Heart left ventricle (tissue), 16 donors: ENCODE data around the gene SLC6A11. TPM values are rescaled to one million over a fixed set of nuclear protein-coding genes. Genes with fewer than 3 reads are reported as not detected.

Experiments used
- ATAC-seq, 4 donors: fragments of 200-7000 bp; cut with Tn5 transposase; one replicate each; pipeline ENCODE4 v1.9.1; 2020 to 2022; ENCODE audit warnings: moderate library complexity in 4 of 4, mild to moderate bottlenecking in 3 of 4, moderate number of reproducible peaks in 1 of 4
- DNase-seq, 5 donors: peaks; one replicate each; pipeline ENCODE4 v3.0.0-alpha.2; 2020
- H3K27ac ChIP-seq, 12 donors: fragments of 200-600 bp; sonication (generic) in 4 of 12; one replicate each; pipeline versions ENCODE4 v1.5.0 to v1.8.0; 2016 to 2022; ENCODE audit warnings: mild to moderate bottlenecking in 2 of 12
- H3K27me3 ChIP-seq, 9 donors: fragments of 200-600 bp; sonication (generic) in 2 of 9; one replicate each; pipeline versions ENCODE4 v1.5.1 to v1.8.0; 2016 to 2022; ENCODE audit warnings: mild to moderate bottlenecking in 3 of 9
- H3K36me3 ChIP-seq, 9 donors: fragments of 200-600 bp; sonication (generic) in 2 of 9; one replicate each; pipeline versions ENCODE4 v1.5.0 to v1.8.0; 2018 to 2022; ENCODE audit warnings: mild to moderate bottlenecking in 2 of 9
- H3K4me1 ChIP-seq, 12 donors: fragments of 200-600 bp; sonication (generic) in 4 of 12; one replicate each; pipeline versions ENCODE4 v1.5.0 to v1.8.0; 2016 to 2022; ENCODE audit warnings: mild to moderate bottlenecking in 3 of 12
- H3K4me3 ChIP-seq, 12 donors: fragments of 200-600 bp; sonication (generic) in 4 of 12; one replicate each; pipeline versions ENCODE4 v1.5.0 to v1.8.0; 2017 to 2022; ENCODE audit warnings: mild to moderate bottlenecking in 9 of 12, moderate library complexity in 4 of 12
- H3K9me3 ChIP-seq, 12 donors: fragments of 200-600 bp; sonication (generic) in 4 of 12; one replicate each; pipeline versions ENCODE4 v1.5.0 to v1.8.0; 2016 to 2022; ENCODE audit warnings: mild to moderate bottlenecking in 1 of 12
- CTCF ChIP-seq, 12 donors: fragments of 200-600 bp; sonication (generic) in 4 of 12; IDR thresholded peaks; one replicate each; pipeline versions ENCODE4 v1.5.0 to v1.8.0; 2018 to 2022; ENCODE audit warnings: antibody characterized with exemption in 12 of 12, mild to moderate bottlenecking in 5 of 12
- POLR2A ChIP-seq, 2 donors: fragments of 450-650 bp; IDR thresholded peaks; one replicate each; pipeline ENCODE4 v1.6.1; 2017; ENCODE audit warnings: antibody characterized with exemption in 2 of 2, mild to moderate bottlenecking in 2 of 2, moderate library complexity in 2 of 2
- WGBS, 4 donors: extraction: QIAGEN DNeasy Blood & Tissue Kit in 2 of 4; methylation state at CpG; one replicate each; pipeline versions ENCODE4 v1.1.5 to v1.1.7; 2013 to 2018; 5-methylcytosine and 5-hydroxymethylcytosine counted together
- intact Hi-C, 10 donors: fragments of 100-400 bp; cut with DNase I; formaldehyde crosslinking; loops; one replicate each; pipeline versions ENCODE4 v1.11.1 to v1.14.2; 2022
- polyA plus RNA-seq, 2 donors: library from polyadenylated mRNA; stranded (reverse); fragments of 200-250 nt; gene quantifications; one replicate each; pipeline ENCODE4 v1.2.3, GENCODE V29; 2013
- total RNA-seq, 9 donors: library from RNA; depleted of rRNA in 2 of 9; stranded (reverse); fragments of >200 nt in 2 of 9; fragmentation: NEBNext Ultra II Directional in 3 of 9; extraction: Animal tissue kit (Norgen Biotek cat#: 25700) in 3 of 9; gene quantifications; one replicate each; pipeline versions ENCODE4 v1.1.0 to v1.2.4, GENCODE V29; 2016 to 2023
- donor health status: ischemic (EF 13 %, LVEDD 7.1; RV severe dilation, severe dysfunction).
- donor health status: healthy with polysubstance abuse.
- donor health status: DM: no; HTN: yes; CAD: no.
- donor health status: DM: no; HTN: no; CAD: no.
- donor health status: ischemic (EF 25% LVEDD 6.9; RV normal size, moderate dysfunction).
- donor health status: ischemic (EF 25% LVEDD 5.7; RV mildly dilated, moderate dysfunction).
- donor health status: healthy.
- donor health status: DM: yes; HTN: yes; CAD: no.
- donor health status: ischemic (EF 35%, LVEDD 5.7; RV mildly dilated, moderate dysfunction).
- donor health status: nonischemic (EF 11% LVEDD 7.7; RV severe dilation, severe dysfunction).
- donor health status: DM: yes; HTN: yes; CAD: no.
- donor health status: PGD.
- donor health status: ischemic (EF 29% LVEDD 5.4; RV normal size, mild dysfunction).
- donor health status: nonischemic (EF 23%, LVEDD 6.1; RV moderate dilation, normal function).

The SLC6A11 gene
- total and polyA plus RNA-seq, 11 donors = not detected

- H3K27ac ChIP-seq = no peak overlapping the region
- peaks cover 0 to 4% (median 0%) of the 10 kb centered on the region in 12 donors for H3K4me1 ChIP-seq
- H3K9me3 ChIP-seq = no peaks in the 10 kb centered on the region
- no peak for TF ChIP-seq POLR2A (IDR thresholded peaks at IDR 0.05)
- no peak for TF ChIP-seq CTCF (IDR thresholded peaks at IDR 0.05)
- H3K36me3 ChIP-seq = no peaks in the 10 kb centered on the region
- intact Hi-C loops = no loop called here
- H3K27me3 ChIP-seq = peaks cover 0 to 40% (median 0%) of the 10 kb centered on the region in 9 donors
- DNase-seq (no peak), ATAC-seq (no peak)
- H3K4me3 ChIP-seq = no peak overlapping the region
- WGBS, 4 donors = 64 to 83% (median 78%) methylated on average over 3 to 5 of the region's 5 CpGs
Measured at GRCh38 chr3:10970306-10970960, 154.4 kb downstream of the SLC6A11 start.

GRCh38 chr3:10972072-10972782 lies 156.2 kb downstream of the SLC6A11 start:
- Histone ChIP-seq H3K4me3 (no peak overlapping the region), H3K4me1 (peaks cover 0 to 4% (median 0%) of the 10 kb centered on the region in 12 donors), H3K27ac (no peak overlapping the region), H3K27me3 (peaks cover 0 to 23% (median 0%) of the 10 kb centered on the region in 9 donors), H3K9me3 (no peaks in the 10 kb centered on the region), H3K36me3 (no peaks in the 10 kb centered on the region)
- TF ChIP-seq POLR2A (IDR thresholded peaks at IDR 0.05) (no peak), CTCF (IDR thresholded peaks at IDR 0.05) (no peak)
- DNase-seq = no peak
- WGBS, 4 donors = 47 to 53% (median 48%) methylated on average over 10 of the region's 10 CpGs
- intact Hi-C loops = no loop called here
- no peak for ATAC-seq

- H3K4me1 ChIP-seq = peaks cover 0 to 3% (median 0%) of the 10 kb centered on the region in 12 donors
- H3K27ac ChIP-seq = no peak overlapping the region
- intact Hi-C loops = no loop called here
- ATAC-seq (no peak), DNase-seq (no peak)
- peaks cover 0 to 23% (median 0%) of the 10 kb centered on the region in 9 donors for H3K27me3 ChIP-seq
- no peak for TF ChIP-seq POLR2A (IDR thresholded peaks at IDR 0.05)
- no peak for TF ChIP-seq CTCF (IDR thresholded peaks at IDR 0.05)
- H3K4me3 ChIP-seq = no peak overlapping the region
- 75 to 89% (median 78%) methylated on average over 13 of the region's 13 CpGs for WGBS, 4 donors
- no peaks in the 10 kb centered on the region for H3K36me3 ChIP-seq
- H3K9me3 ChIP-seq = no peaks in the 10 kb centered on the region
Measured at GRCh38 chr3:10973046-10973595, 157.1 kb downstream of the SLC6A11 start.

- ATAC-seq (no peak), DNase-seq (no peak)
- no peaks in the 10 kb centered on the region for H3K36me3 ChIP-seq
- 78 to 93% (median 82%) methylated on average over 7 of the region's 7 CpGs for WGBS, 4 donors
- no peaks in the 10 kb centered on the region for H3K9me3 ChIP-seq
- intact Hi-C loops = no loop called here
- peaks cover 0 to 23% (median 0%) of the 10 kb centered on the region in 9 donors for H3K27me3 ChIP-seq
- no peak overlapping the region for H3K4me3 ChIP-seq
- no peak overlapping the region for H3K27ac ChIP-seq
- no peaks in the 10 kb centered on the region for H3K4me1 ChIP-seq
- TF ChIP-seq POLR2A (IDR thresholded peaks at IDR 0.05) = no peak
- no peak for TF ChIP-seq CTCF (IDR thresholded peaks at IDR 0.05)
Measured at GRCh38 chr3:10974131-10974530, 158.1 kb downstream of the SLC6A11 start.
